IMR-90 (cell line): ENCODE results near the gene PBX4. TPM values are rescaled to one million over a fixed set of nuclear protein-coding genes. Genes with fewer than 3 reads are reported as not detected.

Experiments
- ATAC-seq: fragments of 200-7000 bp; cut with Tn5 transposase; 2 replicates; pipeline ENCODE4 v1.9.1; 2020; ENCODE audit warnings: low read depth, mild to moderate bottlenecking, moderate library complexity
- BruUV-seq: library from RNA; stranded (reverse); fragments of 400-500 nt; replicated peaks from 2 replicates; lab custom pipeline; 2021; lab: Mats Ljungman, UMichigan
- CTCF ChIA-PET: fragments of 300-600 bp; formaldehyde crosslinking; extraction: SDS; loops from one replicate; lab custom pipeline; 2021; ENCODE audit warnings: antibody characterized with exemption; lab: Yijun Ruan, JAX
- POLR2A ChIA-PET: fragments of 300-600 bp; sonication (Branson Sonifier 250); formaldehyde crosslinking; loops from one replicate; lab custom pipeline; 2022; ENCODE audit warnings: antibody characterized with exemption; ENCODE audit not compliant: unreplicated experiment; lab: Charles Lee
- DNase-seq: peaks from one replicate; pipeline ENCODE4 v3.0.0; 2013
- H2AFZ ChIP-seq: replicated peaks from 2 replicates; pipeline ENCODE3; 2013; ENCODE audit warnings: low read length, mild to moderate bottlenecking; ENCODE audit not compliant: poor library complexity
- H2AK5ac ChIP-seq: 2 replicates; pipeline ENCODE4 v1.6.1; 2013; ENCODE audit warnings: low read depth, low read length, inconsistent platforms
- H2AK9ac ChIP-seq: replicated peaks from 2 replicates; pipeline ENCODE3; 2013; ENCODE audit warnings: mild to moderate bottlenecking, low read depth, low read length, moderate library complexity; ENCODE audit not compliant: poor library complexity
- H2BK120ac ChIP-seq: 2 replicates; pipeline ENCODE4 v1.6.1; 2013; ENCODE audit warnings: low read depth, low read length, inconsistent platforms
- H2BK15ac ChIP-seq: 3 replicates; pipeline ENCODE4 v1.6.1; 2013; ENCODE audit warnings: low read depth, low read length, inconsistent platforms
- H2BK20ac ChIP-seq: 2 replicates; pipeline ENCODE4 v1.6.1; 2013; ENCODE audit warnings: low read depth, mild to moderate bottlenecking, inconsistent platforms, low read length, moderate library complexity
- H2BK5ac ChIP-seq: 2 replicates; pipeline ENCODE4 v1.6.1; 2013; ENCODE audit warnings: mild to moderate bottlenecking, low read depth, low read length, inconsistent platforms; ENCODE audit not compliant: poor library complexity, severe bottlenecking
- H3K14ac ChIP-seq: replicated peaks from 2 replicates; pipeline ENCODE4 v1.6.1; 2013; ENCODE audit warnings: low read depth, low read length, inconsistent platforms
- H3K18ac ChIP-seq: 2 replicates; pipeline ENCODE4 v1.6.1; 2013; ENCODE audit warnings: low read depth, low read length, control low read depth
- H3K23ac ChIP-seq: 2 replicates; pipeline ENCODE4 v1.6.1; 2013; ENCODE audit warnings: low read depth, low read length, inconsistent platforms
- H3K27ac ChIP-seq: 2 replicates; pipeline ENCODE4 v1.5.1; 2013; ENCODE audit warnings: mild to moderate bottlenecking, control low read depth, low read length; ENCODE audit not compliant: insufficient read depth
- H3K27me3 ChIP-seq: 2 replicates; pipeline ENCODE4 v1.6.1; 2013; ENCODE audit warnings: low read length; ENCODE audit not compliant: control insufficient read depth, insufficient read depth
- H3K36me3 ChIP-seq: 2 replicates; pipeline ENCODE4 v1.6.1; 2013; ENCODE audit warnings: low read length, mixed read lengths; ENCODE audit not compliant: control insufficient read depth, insufficient read depth
- H3K4ac ChIP-seq: 2 replicates; pipeline ENCODE4 v1.6.1; 2013; ENCODE audit warnings: low read depth, low read length, inconsistent platforms
- H3K4me1 ChIP-seq: 2 replicates; pipeline ENCODE4 v1.6.1; 2013; ENCODE audit warnings: low read length, mixed read lengths; ENCODE audit not compliant: control insufficient read depth, insufficient read depth
- H3K4me2 ChIP-seq: 2 replicates; pipeline ENCODE4 v1.6.1; 2013; ENCODE audit warnings: low read depth, mild to moderate bottlenecking, control low read depth, low read length, moderate library complexity
- H3K4me3 ChIP-seq: 2 replicates; pipeline ENCODE4 v1.5.1; 2013; ENCODE audit warnings: low read depth, mild to moderate bottlenecking, control low read depth, low read length, moderate library complexity; ENCODE audit not compliant: insufficient read depth
- H3K56ac ChIP-seq: 2 replicates; pipeline ENCODE4 v1.6.1; 2013; ENCODE audit warnings: low read length, inconsistent platforms; ENCODE audit not compliant: insufficient read depth; ENCODE audit errors: extremely low read depth
- H3K79me1 ChIP-seq, 2 experiments: 2 replicates each; pipeline ENCODE4 v1.6.1; 2013; ENCODE audit warnings: low read length in 2 of 2, inconsistent platforms in 1 of 2, low read depth in 1 of 2
- H3K9ac ChIP-seq: 2 replicates; pipeline ENCODE4 v1.6.1; 2013; ENCODE audit warnings: low read depth, low read length, control low read depth
- H3K9me1 ChIP-seq: 2 replicates; pipeline ENCODE4 v1.6.1; 2013; ENCODE audit warnings: low read length, inconsistent platforms; ENCODE audit not compliant: insufficient read depth
- H3K9me3 ChIP-seq: 2 replicates; pipeline ENCODE4 v1.6.1; 2013; ENCODE audit warnings: low read length; ENCODE audit not compliant: control insufficient read depth, insufficient read depth
- H4K20me1 ChIP-seq: 2 replicates; pipeline ENCODE4 v1.6.1; 2013; ENCODE audit warnings: low read length, inconsistent platforms; ENCODE audit not compliant: insufficient read depth
- H4K5ac ChIP-seq: 2 replicates; pipeline ENCODE4 v1.6.1; 2013; ENCODE audit warnings: mild to moderate bottlenecking, low read depth, low read length, control low read depth
- H4K8ac ChIP-seq, 2 experiments: 2 replicates each; pipeline ENCODE4 v1.6.1; 2013; ENCODE audit warnings: low read depth in 2 of 2, low read length in 2 of 2, control low read depth in 1 of 2, inconsistent platforms in 1 of 2
- H4K91ac ChIP-seq: 2 replicates; pipeline ENCODE4 v1.6.1; 2013; ENCODE audit warnings: low read depth, low read length, inconsistent platforms; ENCODE audit not compliant: insufficient read depth
- BHLHE40 ChIP-seq: fragments of 150-350 bp; IDR thresholded peaks from 2 replicates; pipeline ENCODE4 v1.6.1; 2016; ENCODE audit warnings: mild to moderate bottlenecking, low read depth, low read length
- FOS ChIP-seq: fragments of 150-350 bp; IDR thresholded peaks from 2 replicates; pipeline ENCODE4 v1.6.1; 2016; ENCODE audit warnings: low read depth, low read length
- MAZ ChIP-seq: IDR thresholded peaks from 2 replicates; pipeline ENCODE4 v1.6.1; 2012; ENCODE audit warnings: low read depth, mild to moderate bottlenecking, low read length, improper control_type of control experiment, moderate library complexity, borderline replicate concordance
- MXI1 ChIP-seq: IDR thresholded peaks from 2 replicates; pipeline ENCODE4 v1.6.1; 2012; ENCODE audit warnings: low read depth, mild to moderate bottlenecking, low read length, moderate library complexity, borderline replicate concordance
- NFE2L2 ChIP-seq: fragments of 150-350 bp; IDR thresholded peaks from 2 replicates; pipeline ENCODE4 v1.6.1; 2016; ENCODE audit warnings: low read depth, mild to moderate bottlenecking, low read length
- POLR2A ChIP-seq: IDR thresholded peaks from 2 replicates; pipeline ENCODE4 v1.6.1; 2012; ENCODE audit warnings: mild to moderate bottlenecking, low read depth, low read length
- RFX5 ChIP-seq: IDR thresholded peaks from 2 replicates; pipeline ENCODE4 v1.8.0; 2012; ENCODE audit warnings: low read depth, mild to moderate bottlenecking, low read length, moderate library complexity
- WGBS, 2 experiments: methylation state at CpG; one replicate each; pipeline versions ENCODE4 v1.1.5 to v1.1.7; 2013; ENCODE audit warnings: missing lambda C conversion rate in 2 of 2; ENCODE audit not compliant: insufficient read length in 1 of 2; ENCODE audit errors: extremely low coverage in 2 of 2; 5-methylcytosine and 5-hydroxymethylcytosine counted together
- dilution Hi-C: fragments of 300-500 bp; cut with HindIII; formaldehyde crosslinking; loops from one replicate; pipeline ENCODE4 v1.14.3; 2018; ENCODE audit warnings: low sequenced_read_pairs; ENCODE audit not compliant: unreplicated experiment
- in situ Hi-C: fragments of 300-500 bp; cut with MboI; formaldehyde crosslinking; loops from 3 replicates; pipeline ENCODE4 v1.14.3; 2019; ENCODE audit warnings: low sequenced_read_pairs, inconsistent platforms, mixed read lengths
- intact Hi-C: fragments of 100-400 bp; cut with micrococcal nuclease; formaldehyde crosslinking; loops from 2 replicates; pipeline ENCODE4 v1.10.0; 2022
- polyA plus RNA-seq, 3 experiments: library from polyadenylated mRNA; depleted of rRNA; stranded (reverse); fragments of >200 nt; gene quantifications; 2 replicates each; pipeline ENCODE4 v1.2.3, GENCODE V29; 2012; ENCODE audit warnings: low replicate concordance in 1 of 3
- total RNA-seq: library from RNA; depleted of rRNA; stranded (reverse); fragments of >200 nt; gene quantifications from 2 replicates; pipeline ENCODE4 v1.2.3, GENCODE V29; 2012

PBX4 gene
- total and polyA plus RNA-seq, 2 of the 4 experiments (the other 2 are of a cell fraction), result 0.90 to 2.9 TPM

DNA sequence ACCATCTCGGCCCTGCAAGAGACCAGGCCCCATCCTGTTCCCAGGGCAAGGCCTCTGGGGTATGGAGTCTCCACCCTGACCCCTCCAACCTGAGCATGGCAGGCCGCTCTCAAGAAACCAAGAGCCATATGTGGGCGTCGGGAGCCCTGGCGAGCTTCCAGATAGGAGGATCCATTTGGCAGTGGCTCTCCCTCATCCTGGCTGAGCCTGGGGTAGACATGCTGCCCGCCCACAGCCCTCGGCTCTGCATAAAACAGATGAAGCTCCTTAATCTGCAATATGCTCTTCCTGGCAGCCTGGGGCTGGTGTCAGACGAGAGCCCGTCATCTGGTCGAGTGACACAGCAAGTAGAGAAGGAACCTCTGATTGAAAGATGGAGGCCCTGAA lies 38.9 kb upstream of the PBX4 start:
- no peak overlapping the region for H2BK15ac ChIP-seq
- no peak overlapping the region for H2BK120ac ChIP-seq
- DNase-seq (no peak), ATAC-seq (no peak)
- H4K20me1 ChIP-seq, result peaks cover 32% of the 10 kb centered on the region
- no peak overlapping the region for H4K8ac ChIP-seq
- H3K23ac ChIP-seq, result no peak overlapping the region
- WGBS, 2 experiments, result 85% methylated on average over 4 of the region's 10 CpGs; no CpG with 5 or more reads in 1 of the 2 experiments
- no peak overlapping the region for H2BK20ac ChIP-seq
- no peak overlapping the region for H3K18ac ChIP-seq
- H3K27ac ChIP-seq, result no peak overlapping the region
- H2BK5ac ChIP-seq, result no peak overlapping the region
- peak overlapping the region; percentile 50 for H2AK9ac ChIP-seq
- dilution Hi-C loops, result no loop called here
- peaks cover 18% of the 10 kb centered on the region for H3K9me1 ChIP-seq
- ChIA-PET POLR2A (no interaction called here), CTCF (interaction anchor here (0.6 kb wide), 1 partner anchor 297 kb away, joined by 3 read pairs; no protein-coding TSS in a partner anchor)
- H3K79me1 ChIP-seq, result peaks cover 12 to 35% of the 10 kb centered on the region in 2 experiments
- H3K36me3 ChIP-seq, result peaks cover 69% of the 10 kb centered on the region
- no peak for TF ChIP-seq FOS
- no peak for TF ChIP-seq RFX5
- no peak for TF ChIP-seq MXI1
- no peak for TF ChIP-seq NFE2L2
- TF ChIP-seq BHLHE40, result no peak
- no peak for TF ChIP-seq POLR2A
- TF ChIP-seq MAZ, result no peak
- peaks cover 6% of the 10 kb centered on the region; the same call in 1 of the 2 replicates for H3K4me1 ChIP-seq
- no peak overlapping the region for H3K4me3 ChIP-seq
- no peak overlapping the region for H4K91ac ChIP-seq
- no peak overlapping the region for H3K56ac ChIP-seq
- no peak overlapping the region for H2AFZ ChIP-seq
- intact Hi-C loops, result no loop called here
- H3K27me3 ChIP-seq, result no peaks in the 10 kb centered on the region
- no peak overlapping the region for H3K4ac ChIP-seq
- no peak overlapping the region for H2AK5ac ChIP-seq
- no peak overlapping the region for H3K4me2 ChIP-seq
- H3K14ac ChIP-seq, result no peak overlapping the region
- no peak overlapping the region for H3K9ac ChIP-seq
- no TSS peak for BruUV-seq
- no peak overlapping the region for H4K5ac ChIP-seq
- in situ Hi-C loops, result no loop called here
- H3K9me3 ChIP-seq, result no peaks in the 10 kb centered on the region
